DOHH2 (cell line): ENCODE data around the gene SMAP2.
A peak's percentile ranks its signal among the peaks of the same experiment; 100 is the strongest.
"Not testable (repeated sequence)": the region's sequence is repeated elsewhere in the genome, so short reads cannot be mapped to it uniquely, and the experiment has no call there.

ENCODE experiments used
- H3F3A ChIP-seq: fragments of 200-600 bp; sonication (generic), shearing (Covaris generic); 2 replicates; pipeline ENCODE4 v1.6.0; 2016; ENCODE audit warnings: antibody characterized with exemption, mild to moderate bottlenecking; ENCODE audit not compliant: control insufficient read depth, insufficient read depth
- H3K27ac ChIP-seq: fragments of 200-600 bp; sonication (generic); 2 replicates; pipeline ENCODE4 v1.5.1; 2014; ENCODE audit warnings: low read depth, mild to moderate bottlenecking, low read length, moderate library complexity
- H3K27me3 ChIP-seq: fragments of 200-600 bp; sonication (generic); 2 replicates; pipeline ENCODE4 v1.6.1; 2014; ENCODE audit warnings: mild to moderate bottlenecking, low read length, mixed read lengths; ENCODE audit not compliant: control insufficient read depth
- H3K36me3 ChIP-seq: fragments of 200-600 bp; sonication (generic); 2 replicates; pipeline ENCODE4 v1.6.1; 2014; ENCODE audit warnings: mild to moderate bottlenecking, low read length, moderate library complexity, mixed read lengths; ENCODE audit not compliant: control insufficient read depth
- H3K4me1 ChIP-seq: fragments of 200-600 bp; sonication (generic); 2 replicates; pipeline ENCODE4 v1.6.1; 2014; ENCODE audit warnings: mild to moderate bottlenecking, low read length, mixed read lengths; ENCODE audit not compliant: control insufficient read depth
- H3K4me2 ChIP-seq: fragments of 200-600 bp; sonication (generic); 2 replicates; pipeline ENCODE4 v1.6.0; 2014; ENCODE audit warnings: mild to moderate bottlenecking, low read length, moderate library complexity
- H3K4me3 ChIP-seq: fragments of 200-600 bp; sonication (generic); 2 replicates; pipeline ENCODE4 v1.5.1; 2014; ENCODE audit warnings: mild to moderate bottlenecking, low read length, mixed read lengths
- H3K79me2 ChIP-seq: fragments of 200-600 bp; sonication (generic); 2 replicates; pipeline ENCODE4 v1.6.1; 2014; ENCODE audit warnings: mild to moderate bottlenecking, low read length, mixed read lengths; ENCODE audit not compliant: control insufficient read depth
- H3K9me2 ChIP-seq: fragments of 200-600 bp; sonication (generic); replicated peaks from 2 replicates; pipeline ENCODE4 v1.6.1; 2014; ENCODE audit warnings: mild to moderate bottlenecking, low read length, mixed read lengths; ENCODE audit not compliant: control insufficient read depth
- H3K9me3 ChIP-seq: fragments of 200-600 bp; sonication (generic); 2 replicates; pipeline ENCODE4 v1.6.1; 2014; ENCODE audit warnings: antibody characterized with exemption, low read length, mixed read lengths; ENCODE audit not compliant: control insufficient read depth, insufficient read depth
- H4K20me1 ChIP-seq: fragments of 200-600 bp; sonication (generic); 2 replicates; pipeline ENCODE4 v1.6.0; 2014; ENCODE audit warnings: low read depth, mild to moderate bottlenecking, antibody characterized with exemption, low read length, moderate library complexity; ENCODE audit not compliant: control insufficient read depth, insufficient read depth
- EZH2phosphoT487 ChIP-seq: fragments of 200-600 bp; sonication (generic); IDR thresholded peaks from 2 replicates; pipeline ENCODE4 v1.6.1; 2017; ENCODE audit warnings: borderline replicate concordance, mild to moderate bottlenecking, antibody characterized with exemption, low read length, moderate library complexity, mixed read lengths
- TF ChIP-seq, protein P1 (sequence below): fragments of 200-600 bp; sonication (generic); IDR thresholded peaks from one replicate; pipeline ENCODE4 v1.5.1; 2014; ENCODE audit warnings: antibody characterized with exemption, mild to moderate bottlenecking, low read depth, low read length; ENCODE audit not compliant: poor library complexity, severe bottlenecking

SMAP2 gene

DNA sequence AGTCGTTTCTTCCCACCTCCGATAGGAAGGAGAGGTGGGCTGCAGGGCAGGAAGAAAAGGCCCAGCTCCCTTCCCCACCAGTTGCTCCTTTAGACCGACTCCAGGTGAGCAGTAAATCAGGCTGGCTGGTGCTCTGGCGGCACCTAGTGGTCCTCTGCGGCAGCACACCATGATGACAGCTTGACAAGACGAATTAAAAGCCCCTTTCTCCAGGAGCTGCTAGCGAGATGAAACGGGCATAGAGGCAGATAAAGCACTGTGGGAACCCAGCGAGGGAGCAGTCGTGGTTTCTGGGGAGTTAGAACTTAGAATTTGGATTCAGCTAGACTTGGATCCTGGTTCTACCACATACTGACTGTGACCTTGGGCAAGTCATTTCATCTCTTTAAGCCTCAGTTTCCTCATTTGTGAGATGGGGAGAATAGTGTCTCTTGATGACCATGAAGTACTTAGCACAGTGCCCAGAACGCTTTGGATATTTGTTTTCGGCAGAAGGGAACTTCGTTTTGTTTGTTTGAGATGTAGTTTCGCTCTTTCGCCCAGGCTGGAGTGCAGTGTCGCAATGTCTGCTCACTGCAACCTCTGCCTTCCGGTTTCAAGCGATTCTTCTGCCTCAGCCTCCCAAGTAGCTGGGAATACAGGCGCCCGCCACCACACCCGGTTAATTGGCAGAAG is 34.6 kb upstream of the SMAP2 start:
- H3K9me3 ChIP-seq, result no peaks in the 10 kb centered on the region
- 0 out of 2 replicates have a peak overlapping the region, but pooled peaks have one; percentile 8 for H3K4me3 ChIP-seq
- H3K36me3 ChIP-seq, result no peaks in the 10 kb centered on the region
- H3K4me1 ChIP-seq, result peaks cover 24% of the 10 kb centered on the region
- no peaks in the 10 kb centered on the region for H3K79me2 ChIP-seq
- H3K9me2 ChIP-seq, result no peaks in the 10 kb centered on the region
- no peak overlapping the region for H3K27ac ChIP-seq
- no peaks in the 10 kb centered on the region for H3K27me3 ChIP-seq
- H3F3A ChIP-seq, result no peaks in the 10 kb centered on the region
- no peaks in the 10 kb centered on the region for H4K20me1 ChIP-seq
- peak overlapping the region; percentile 42 for H3K4me2 ChIP-seq
- no peak for TF ChIP-seq EZH2phosphoT487
- TF ChIP-seq, protein P1, sequence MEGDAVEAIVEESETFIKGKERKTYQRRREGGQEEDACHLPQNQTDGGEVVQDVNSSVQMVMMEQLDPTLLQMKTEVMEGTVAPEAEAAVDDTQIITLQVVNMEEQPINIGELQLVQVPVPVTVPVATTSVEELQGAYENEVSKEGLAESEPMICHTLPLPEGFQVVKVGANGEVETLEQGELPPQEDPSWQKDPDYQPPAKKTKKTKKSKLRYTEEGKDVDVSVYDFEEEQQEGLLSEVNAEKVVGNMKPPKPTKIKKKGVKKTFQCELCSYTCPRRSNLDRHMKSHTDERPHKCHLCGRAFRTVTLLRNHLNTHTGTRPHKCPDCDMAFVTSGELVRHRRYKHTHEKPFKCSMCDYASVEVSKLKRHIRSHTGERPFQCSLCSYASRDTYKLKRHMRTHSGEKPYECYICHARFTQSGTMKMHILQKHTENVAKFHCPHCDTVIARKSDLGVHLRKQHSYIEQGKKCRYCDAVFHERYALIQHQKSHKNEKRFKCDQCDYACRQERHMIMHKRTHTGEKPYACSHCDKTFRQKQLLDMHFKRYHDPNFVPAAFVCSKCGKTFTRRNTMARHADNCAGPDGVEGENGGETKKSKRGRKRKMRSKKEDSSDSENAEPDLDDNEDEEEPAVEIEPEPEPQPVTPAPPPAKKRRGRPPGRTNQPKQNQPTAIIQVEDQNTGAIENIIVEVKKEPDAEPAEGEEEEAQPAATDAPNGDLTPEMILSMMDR, result peak; percentile 98

DNA sequence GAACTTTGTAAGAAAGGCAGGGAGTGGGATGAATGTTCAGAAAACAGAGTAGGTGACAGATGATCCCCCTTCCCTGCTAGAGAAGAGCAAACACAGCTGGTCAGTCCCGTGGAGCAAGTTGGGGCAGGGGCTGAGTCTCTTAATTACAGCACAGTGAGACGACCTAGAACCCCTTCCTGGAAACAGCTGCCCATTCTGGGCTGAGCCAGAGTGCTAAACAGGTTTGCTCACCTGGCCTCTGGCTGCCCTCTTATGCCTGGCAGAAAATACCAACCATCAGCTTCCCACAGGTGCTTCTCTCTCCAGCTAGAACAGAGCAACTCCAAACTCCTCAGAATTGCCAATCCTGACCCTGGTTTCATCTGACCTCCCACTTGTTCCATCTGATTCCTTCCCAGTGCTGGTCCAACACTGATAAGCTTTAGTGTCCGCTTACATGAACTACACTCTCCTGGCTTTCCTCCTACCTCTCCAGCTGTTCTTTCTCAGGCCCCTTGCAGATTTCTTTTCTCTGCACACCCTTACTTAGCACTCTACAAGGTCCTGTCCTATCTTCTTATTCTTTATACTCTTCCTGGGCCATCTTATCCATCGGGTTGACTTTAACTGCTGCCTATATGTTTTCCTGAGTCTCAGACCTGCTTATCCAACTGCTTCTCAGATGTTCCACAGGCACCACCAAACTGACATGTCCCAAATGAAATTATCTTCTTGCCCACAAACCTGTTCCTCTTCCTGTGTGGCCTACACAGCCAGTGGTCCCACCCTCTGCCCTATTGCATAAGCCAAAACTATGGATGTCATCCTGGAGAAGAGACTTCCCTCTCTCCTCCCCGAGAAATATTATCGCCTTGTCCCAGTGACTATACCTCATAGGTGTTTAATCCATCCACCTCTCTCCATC is 33.9 kb upstream of the SMAP2 start:
- no peaks in the 10 kb centered on the region for H3K79me2 ChIP-seq
- no peak overlapping the region for H3K27ac ChIP-seq
- TF ChIP-seq, protein P1, result no peak
- no peak for TF ChIP-seq EZH2phosphoT487
- H3K4me2 ChIP-seq, result no peak overlapping the region
- peaks cover 31% of the 10 kb centered on the region for H3K4me1 ChIP-seq
- H3K9me2 ChIP-seq, result no peaks in the 10 kb centered on the region
- H3F3A ChIP-seq, result no peaks in the 10 kb centered on the region
- no peaks in the 10 kb centered on the region for H3K27me3 ChIP-seq
- H4K20me1 ChIP-seq, result no peaks in the 10 kb centered on the region
- no peaks in the 10 kb centered on the region for H3K9me3 ChIP-seq
- no peak overlapping the region for H3K4me3 ChIP-seq
- no peaks in the 10 kb centered on the region for H3K36me3 ChIP-seq

- H3K27me3 ChIP-seq, result no peaks in the 10 kb centered on the region
- no peaks in the 10 kb centered on the region for H3K36me3 ChIP-seq
- H3K4me1 ChIP-seq, result peaks cover 37% of the 10 kb centered on the region
- H3K79me2 ChIP-seq, result no peaks in the 10 kb centered on the region
- H3F3A ChIP-seq, result no peaks in the 10 kb centered on the region
- peak overlapping the region; percentile 14; the same call in 1 of the 2 replicates for H3K4me2 ChIP-seq
- TF ChIP-seq, protein P1, result no peak
- TF ChIP-seq EZH2phosphoT487, result no peak
- no peaks in the 10 kb centered on the region for H3K9me3 ChIP-seq
- no peaks in the 10 kb centered on the region for H3K9me2 ChIP-seq
- H3K4me3 ChIP-seq, result no peak overlapping the region
- no peak overlapping the region for H3K27ac ChIP-seq
- no peaks in the 10 kb centered on the region for H4K20me1 ChIP-seq
Observed at GRCh38 chr1:40341491-40342380, 31.8 kb upstream of the SMAP2 start.

- H3K36me3 ChIP-seq, H3K9me3 ChIP-seq, H4K20me1 ChIP-seq, H3K79me2 ChIP-seq, H3K4me3 ChIP-seq, H3K9me2 ChIP-seq, H3K27ac ChIP-seq, H3F3A ChIP-seq, H3K27me3 ChIP-seq: not testable (repeated sequence)
- H3K4me1 ChIP-seq, result peaks cover 37% of the 10 kb centered on the region
- H3K4me2 ChIP-seq, result 0 out of 2 replicates have a peak overlapping the region, but pooled peaks have one; percentile 14
Observed at GRCh38 chr1:40342381-40342717, 31.2 kb upstream of the SMAP2 start.
